Parathyroid adenoma (tissue), 2 donors: ENCODE measurements around the gene FGF11.

ENCODE experiments used
- H2AFZ ChIP-seq: fragments of 300-600 bp; sonication (generic); one replicate; pipeline ENCODE4 v1.7.0; 2017; ENCODE audit warnings: antibody characterized with exemption, mild to moderate bottlenecking
- H3K27ac ChIP-seq: fragments of 300-600 bp; sonication (generic); one replicate; pipeline ENCODE4 v1.7.0; 2017
- H3K27me3 ChIP-seq: fragments of 300-600 bp; sonication (generic); one replicate; pipeline ENCODE4 v1.7.0; 2017; ENCODE audit warnings: low read length; ENCODE audit not compliant: control insufficient read depth, insufficient read depth
- H3K36me3 ChIP-seq: fragments of 300-600 bp; sonication (generic); one replicate; pipeline ENCODE4 v1.7.0; 2017; ENCODE audit warnings: low read length; ENCODE audit not compliant: control insufficient read depth, insufficient read depth
- H3K4me1 ChIP-seq: fragments of 300-600 bp; sonication (generic); one replicate; pipeline ENCODE4 v1.7.0; 2017; ENCODE audit warnings: control low read depth
- H3K4me2 ChIP-seq: fragments of 300-600 bp; sonication (generic); one replicate; pipeline ENCODE4 v1.7.0; 2017; ENCODE audit warnings: low read length
- H3K4me3 ChIP-seq: fragments of 300-600 bp; sonication (generic); one replicate; pipeline ENCODE4 v1.7.0; 2017; ENCODE audit warnings: low read depth, low read length
- H3K79me2 ChIP-seq: fragments of 300-600 bp; sonication (generic); one replicate; pipeline ENCODE4 v1.7.0; 2017; ENCODE audit warnings: control low read depth
- H3K9ac ChIP-seq: fragments of 300-600 bp; sonication (generic); one replicate; pipeline ENCODE4 v1.7.0; 2017; ENCODE audit warnings: mild to moderate bottlenecking
- H3K9me3 ChIP-seq: fragments of 300-600 bp; sonication (generic); one replicate; pipeline ENCODE4 v1.7.0; 2017; ENCODE audit warnings: low read length; ENCODE audit not compliant: control insufficient read depth
- CTCF ChIP-seq: fragments of 300-600 bp; sonication (generic); IDR thresholded peaks from one replicate; pipeline ENCODE4 v1.7.0; 2017; ENCODE audit warnings: antibody characterized with exemption, mild to moderate bottlenecking
- donor health status: primary hyperparathyroidism.

The FGF11 gene

GRCh38 chr17:7428557-7428956, 10.8 kb upstream of the FGF11 start, which contains the start of gene SPEM3:
Gene SPEM3 (plus strand): TSS chr17:7428857. CDS start chr17:7428903, 46 bp downstream.
- Histone ChIP-seq H3K27me3 (no peaks in the 10 kb centered on the region), H3K36me3 (no peaks in the 10 kb centered on the region)
- no peak for TF ChIP-seq CTCF

DNA sequence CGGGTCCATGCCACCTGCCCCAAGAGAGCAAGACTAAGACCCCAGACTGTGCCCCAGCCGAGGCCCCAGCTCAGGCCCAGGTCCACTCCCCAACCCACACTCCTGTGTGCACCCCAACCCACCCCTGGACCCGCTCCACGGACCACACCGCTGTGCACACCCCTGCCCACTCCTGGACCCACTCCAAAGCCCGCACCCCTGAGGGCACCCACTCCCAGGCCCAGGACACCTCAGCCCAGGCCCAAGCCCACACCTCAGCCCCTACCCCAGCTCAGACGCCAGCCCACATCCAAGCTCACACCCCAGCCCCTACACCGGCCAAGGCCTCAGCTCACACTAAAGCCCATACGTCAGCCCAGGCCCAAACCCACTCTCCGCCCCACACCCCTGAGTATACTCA, 9.6 kb upstream of the FGF11 start:
- H3K9me3 ChIP-seq = no peaks in the 10 kb centered on the region
- no peaks in the 10 kb centered on the region for H3K79me2 ChIP-seq
- no peaks in the 10 kb centered on the region for H3K4me1 ChIP-seq
- no peak overlapping the region for H3K27ac ChIP-seq
- H3K27me3 ChIP-seq = no peaks in the 10 kb centered on the region
- H3K4me2 ChIP-seq = no peak overlapping the region
- no peak overlapping the region for H2AFZ ChIP-seq
- H3K36me3 ChIP-seq = no peaks in the 10 kb centered on the region
- no peak overlapping the region for H3K9ac ChIP-seq
- no peak for TF ChIP-seq CTCF
- H3K4me3 ChIP-seq = no peak overlapping the region

More at GRCh38 chr17:7428557-7428956, 10.8 kb upstream of the FGF11 start, which contains the start of gene SPEM3:
- H3K9ac ChIP-seq = no peak within 1 kb of the TSS
- no peak within 1 kb of the TSS for H3K27ac ChIP-seq
- no peak within 1 kb of the TSS for H2AFZ ChIP-seq
- no peaks in the 10 kb centered on the region for H3K9me3 ChIP-seq
- H3K4me2 ChIP-seq = no peak within 1 kb of the TSS
- no peaks in the 10 kb centered on the region for H3K79me2 ChIP-seq
- no peaks in the 10 kb centered on the region for H3K4me1 ChIP-seq
- H3K4me3 ChIP-seq = no peak within 1 kb of the TSS

DNA sequence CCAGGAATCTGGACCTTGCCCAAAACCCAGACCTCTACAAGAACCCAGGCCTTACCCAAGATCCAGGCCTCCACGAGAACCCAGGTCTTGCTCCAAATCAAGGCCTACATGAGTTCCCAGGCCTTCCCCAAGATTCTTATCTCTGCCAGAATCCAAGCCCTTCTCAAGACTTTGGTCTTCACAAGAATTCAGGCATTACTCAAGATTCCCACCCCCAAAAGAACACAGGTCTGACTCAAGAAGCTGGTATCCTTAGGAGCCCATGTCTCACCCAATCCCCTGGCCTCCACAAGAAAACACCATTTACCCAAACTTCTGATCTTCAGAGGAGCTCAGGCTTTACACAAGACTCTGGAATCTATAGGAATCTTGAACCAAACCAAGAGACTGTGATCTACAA, 8.1 kb upstream of the FGF11 start:
- H2AFZ ChIP-seq = no peak overlapping the region

DNA sequence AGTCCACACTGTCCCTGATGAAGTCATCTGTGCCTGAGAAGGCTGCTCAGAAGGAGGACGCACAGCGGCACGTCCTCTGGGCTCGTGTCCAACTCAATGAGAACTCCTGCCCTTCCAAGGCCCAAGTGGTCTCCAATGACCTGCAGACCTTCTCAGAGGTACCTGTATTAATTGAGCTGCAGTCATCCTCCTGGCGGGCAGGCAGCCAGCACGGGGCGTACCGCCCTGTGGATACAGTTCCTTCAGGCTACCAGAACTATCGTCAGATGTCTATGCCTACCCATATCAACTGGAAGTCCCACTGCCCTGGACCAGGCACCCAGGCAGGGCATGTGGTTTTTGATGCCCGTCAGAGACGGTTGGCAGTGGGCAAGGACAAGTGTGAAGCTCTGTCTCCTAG, 7.0 kb upstream of the FGF11 start:
- no peak overlapping the region for H3K4me3 ChIP-seq

More for the DNA sequence above, 8.1 kb upstream of the FGF11 start:
- H3K4me2 ChIP-seq = no peak overlapping the region
- H3K9ac ChIP-seq = no peak overlapping the region
- H3K27me3 ChIP-seq = no peaks in the 10 kb centered on the region
- no peaks in the 10 kb centered on the region for H3K9me3 ChIP-seq
- H3K4me1 ChIP-seq = no peaks in the 10 kb centered on the region
- TF ChIP-seq CTCF = no peak
- no peaks in the 10 kb centered on the region for H3K79me2 ChIP-seq
- H3K36me3 ChIP-seq = no peaks in the 10 kb centered on the region
- no peak overlapping the region for H3K27ac ChIP-seq
- no peak overlapping the region for H3K4me3 ChIP-seq

More for the DNA sequence above, 7.0 kb upstream of the FGF11 start:
- Histone ChIP-seq H3K9ac (no peak overlapping the region), H3K27ac (no peak overlapping the region), H3K27me3 (no peaks in the 10 kb centered on the region), H3K9me3 (no peaks in the 10 kb centered on the region), H3K36me3 (no peaks in the 10 kb centered on the region), H3K79me2 (no peaks in the 10 kb centered on the region), H3K4me2 (no peak overlapping the region), H2AFZ (no peak overlapping the region), H3K4me1 (no peaks in the 10 kb centered on the region)
- no peak for TF ChIP-seq CTCF
